ENCODE measurements around the gene EPHA4. TPM values are rescaled to one million over a fixed set of nuclear protein-coding genes. Genes with fewer than 3 reads are reported as not detected.

The EPHA4 gene
- total RNA-seq, 1 experiment from 2014 or later, result 3.3 TPM

GRCh38 chr2:221420245-221420644 lies 151.9 kb downstream of the EPHA4 start:
- POLR2A ChIA-PET (ENCODE audit: unreplicated experiment), result no interaction called here
- H2AFZ ChIP-seq (ENCODE audit: low read length), result no peak overlapping the region

GRCh38 chr2:221415789-221416188 lies 156.3 kb downstream of the EPHA4 start:
- Histone ChIP-seq H3K9me2 (replicated peaks; ENCODE audit: low read length) (no peaks in the 10 kb centered on the region), H3K27me3 (ENCODE audit: low read length) (peaks cover 4% of the 10 kb centered on the region), H3K4me3 (ENCODE audit: low read length) (no peak overlapping the region), H3K9ac (ENCODE audit: low read length) (no peak overlapping the region), H3K4me2 (ENCODE audit: low read length) (no peak overlapping the region), H3K79me2 (ENCODE audit: low read length) (no peaks in the 10 kb centered on the region), H2AFZ (ENCODE audit: low read length) (no peak overlapping the region), H3K36me3 (ENCODE audit: low read depth, low read length) (no peaks in the 10 kb centered on the region), H3K4me1 (ENCODE audit: insufficient read depth, low read length) (no peaks in the 10 kb centered on the region), H3K9me3 (ENCODE audit: low read length) (no peaks in the 10 kb centered on the region), H3F3A (ENCODE audit: low read length, unreplicated experiment) (no peaks in the 10 kb centered on the region), H4K20me1 (ENCODE audit: low read length) (no peaks in the 10 kb centered on the region), H3K27ac (ENCODE audit: low read length) (no peak overlapping the region)
- intact Hi-C loops (cut with micrococcal nuclease), result no loop called here
- no peak for ATAC-seq
- no peak for DNase-seq
- POLR2A ChIA-PET (ENCODE audit: unreplicated experiment), result no interaction called here
- TF ChIP-seq CTCF (conservative IDR thresholded peaks at IDR 0.05; ENCODE audit: low read depth, low read length) (no peak), EZH2 (IDR thresholded peaks at IDR 0.05; ENCODE audit: low read length, unreplicated experiment) (no peak), EZH2phosphoT487 (IDR thresholded peaks at IDR 0.05; ENCODE audit: borderline replicate concordance, low read length) (no peak)
- BruUV-seq (replicated peaks), result no TSS peak
- CTCF ChIA-PET, result no interaction called here

More at GRCh38 chr2:221420245-221420644, 151.9 kb downstream of the EPHA4 start:
- H3K4me3 ChIP-seq (ENCODE audit: low read length), result no peak overlapping the region
- no peaks in the 10 kb centered on the region for H3K9me3 ChIP-seq (ENCODE audit: low read length)
- H3K36me3 ChIP-seq (ENCODE audit: low read depth, low read length), result no peaks in the 10 kb centered on the region
- H3K79me2 ChIP-seq (ENCODE audit: low read length), result no peaks in the 10 kb centered on the region
- H3K4me2 ChIP-seq (ENCODE audit: low read length), result no peak overlapping the region
- no peaks in the 10 kb centered on the region for H3F3A ChIP-seq (ENCODE audit: low read length, unreplicated experiment)
- H4K20me1 ChIP-seq (ENCODE audit: low read length), result no peaks in the 10 kb centered on the region
- H3K27ac ChIP-seq (ENCODE audit: low read length), result no peak overlapping the region
- no peaks in the 10 kb centered on the region for H3K27me3 ChIP-seq (ENCODE audit: low read length)
- CTCF ChIA-PET, result no interaction called here
- peaks cover 12% of the 10 kb centered on the region for H3K4me1 ChIP-seq (ENCODE audit: insufficient read depth, low read length)
- H3K9me2 ChIP-seq (replicated peaks; ENCODE audit: low read length), result no peaks in the 10 kb centered on the region
- ATAC-seq (no peak), DNase-seq (no peak)
- no TSS peak for BruUV-seq (replicated peaks)
- intact Hi-C loops (cut with micrococcal nuclease), result no loop called here
- no peak overlapping the region for H3K9ac ChIP-seq (ENCODE audit: low read length)
- TF ChIP-seq CTCF (conservative IDR thresholded peaks at IDR 0.05; ENCODE audit: low read depth, low read length) (no peak), EZH2 (IDR thresholded peaks at IDR 0.05; ENCODE audit: low read length, unreplicated experiment) (no peak), EZH2phosphoT487 (IDR thresholded peaks at IDR 0.05; ENCODE audit: borderline replicate concordance, low read length) (no peak)

GRCh38 chr2:221412978-221413377 lies 159.1 kb downstream of the EPHA4 start:
- TF ChIP-seq EZH2phosphoT487 (IDR thresholded peaks at IDR 0.05; ENCODE audit: borderline replicate concordance, low read length) (no peak), CTCF (conservative IDR thresholded peaks at IDR 0.05; ENCODE audit: low read depth, low read length) (no peak), EZH2 (IDR thresholded peaks at IDR 0.05; ENCODE audit: low read length, unreplicated experiment) (no peak)
- BruUV-seq (replicated peaks), result no TSS peak
- Histone ChIP-seq H3K9me2 (replicated peaks; ENCODE audit: low read length) (no peaks in the 10 kb centered on the region), H3K4me2 (ENCODE audit: low read length) (no peak overlapping the region), H3F3A (ENCODE audit: low read length, unreplicated experiment) (no peaks in the 10 kb centered on the region), H3K27me3 (ENCODE audit: low read length) (peaks cover 4% of the 10 kb centered on the region), H3K4me3 (ENCODE audit: low read length) (no peak overlapping the region), H3K27ac (ENCODE audit: low read length) (no peak overlapping the region), H3K9ac (ENCODE audit: low read length) (no peak overlapping the region), H3K4me1 (ENCODE audit: insufficient read depth, low read length) (no peaks in the 10 kb centered on the region), H4K20me1 (ENCODE audit: low read length) (no peaks in the 10 kb centered on the region), H3K9me3 (ENCODE audit: low read length) (no peaks in the 10 kb centered on the region), H2AFZ (ENCODE audit: low read length) (no peak overlapping the region), H3K36me3 (ENCODE audit: low read depth, low read length) (no peaks in the 10 kb centered on the region), H3K79me2 (ENCODE audit: low read length) (no peaks in the 10 kb centered on the region)
- intact Hi-C loops (cut with micrococcal nuclease), result no loop called here
- no peak for ATAC-seq
- ChIA-PET CTCF (no interaction called here), POLR2A (ENCODE audit: unreplicated experiment) (no interaction called here)
- DNase-seq, result no peak
